HCT116 (cell line): ENCODE measurements around the gene DEFB114. TPM values are rescaled to one million over a fixed set of nuclear protein-coding genes. Genes with fewer than 3 reads are reported as not detected.

ENCODE experiments used
- ATAC-seq: fragments of 200-7000 bp; cut with Tn5 transposase; 2 replicates; pipeline ENCODE4 v1.9.1; 2020; ENCODE audit warnings: mild to moderate bottlenecking, moderate library complexity
- BruUV-seq: library from RNA; stranded (reverse); fragments of 400-500 nt; replicated peaks from 2 replicates; lab custom pipeline; 2021; lab: Mats Ljungman, UMichigan
- CTCF ChIA-PET: fragments of 300-600 bp; sonication (Branson Sonifier 250); formaldehyde crosslinking; loops from one replicate; lab custom pipeline; 2021; ENCODE audit warnings: antibody characterized with exemption; lab: Charles Lee
- POLR2A ChIA-PET: fragments of 300-600, 350-600 bp; sonication (Branson Sonifier 250); formaldehyde crosslinking; loops from one replicate; lab custom pipeline; 2021; ENCODE audit warnings: antibody characterized with exemption; lab: Charles Lee
- RAD21 ChIA-PET, 2 experiments: fragments of 300-600 bp; sonication (Branson Sonifier 250); formaldehyde crosslinking; loops; one replicate each; lab custom pipeline; 2023; ENCODE audit warnings: low total read pairs in 2 of 2; ENCODE audit not compliant: uncharacterized antibody in 2 of 2, unreplicated experiment in 2 of 2, low non-redundant PET in 1 of 2; lab: Charles Lee
- DNase-seq: peaks from one replicate; pipeline ENCODE4 v3.0.0-alpha.2; 2010; ENCODE audit warnings: low read depth, low spot score
- H2AFZ ChIP-seq: fragments of 200-600 bp; shearing (Covaris generic), sonication (generic); 2 replicates; pipeline ENCODE4 v1.6.1; 2017; ENCODE audit warnings: low read depth, mixed run types, mixed read lengths, antibody characterized with exemption, low read length; ENCODE audit not compliant: poor library complexity, severe bottlenecking
- H3K27ac ChIP-seq: 2 replicates; pipeline ENCODE4 v1.5.1; 2012; ENCODE audit warnings: low read depth, low read length
- H3K27me3 ChIP-seq: fragments of 200-600 bp; sonication (generic); 2 replicates; pipeline ENCODE4 v1.6.1; 2016; ENCODE audit warnings: mixed run types, low read length, mixed read lengths; ENCODE audit not compliant: insufficient read depth
- H3K36me3 ChIP-seq, 2 experiments: fragments of 200-500 bp in 1 of 2; fragments of 200-600 bp in 1 of 2; sonication (Bioruptor generic) in 1 of 2; sonication (generic) in 1 of 2; 2 replicates each; pipeline versions ENCODE4 v1.5.1 to v1.6.1; 2014 to 2016; ENCODE audit warnings: low read length in 2 of 2, inconsistent platforms in 1 of 2, mixed read lengths in 1 of 2, mixed run types in 1 of 2; ENCODE audit not compliant: insufficient read depth in 2 of 2, control insufficient read depth in 1 of 2
- H3K4me1 ChIP-seq, 2 experiments: fragments of 200-600 bp in 1 of 2; sonication (generic) in 1 of 2; 2 replicates each; pipeline versions ENCODE4 v1.5.1 to v1.6.1; 2012 to 2017; ENCODE audit warnings: low read length in 2 of 2, inconsistent platforms in 1 of 2, mild to moderate bottlenecking in 1 of 2, mixed read lengths in 1 of 2, mixed run types in 1 of 2, moderate library complexity in 1 of 2; ENCODE audit not compliant: insufficient read depth in 2 of 2, control insufficient read depth in 1 of 2
- H3K4me2 ChIP-seq: fragments of 200-600 bp; sonication (generic); 2 replicates; pipeline ENCODE4 v1.6.1; 2017; ENCODE audit warnings: mixed run types, low read length, mixed read lengths
- H3K4me3 ChIP-seq, 2 experiments: fragments of 200-600 bp in 1 of 2; sonication (generic) in 1 of 2; replicated peaks in 1 of 2; 2 replicates each; pipeline ENCODE4 v1.5.1; 2011 to 2016; ENCODE audit warnings: low read length in 2 of 2, control low read depth in 1 of 2, low read depth in 1 of 2, mild to moderate bottlenecking in 1 of 2, mixed read lengths in 1 of 2, mixed run types in 1 of 2
- H3K79me2 ChIP-seq: fragments of 200-600 bp; sonication (generic); 2 replicates; pipeline ENCODE4 v1.6.1; 2017; ENCODE audit warnings: mild to moderate bottlenecking, mixed run types, low read length, moderate library complexity, mixed read lengths; ENCODE audit not compliant: insufficient read depth
- H3K9ac ChIP-seq: fragments of 200-600 bp; sonication (generic); 2 replicates; pipeline ENCODE4 v1.6.1; 2016; ENCODE audit warnings: low read length, mixed read lengths
- H3K9me2 ChIP-seq: fragments of 200-600 bp; sonication (generic), shearing (Covaris generic); 2 replicates; pipeline ENCODE4 v1.6.1; 2017; ENCODE audit warnings: mixed run types, mild to moderate bottlenecking, moderate library complexity; ENCODE audit not compliant: insufficient read depth
- H3K9me3 ChIP-seq, 2 experiments: fragments of 200-500 bp in 1 of 2; fragments of 200-600 bp in 1 of 2; sonication (Bioruptor generic) in 1 of 2; sonication (generic) in 1 of 2; 2 replicates each; pipeline ENCODE4 v1.6.1; 2014 to 2017; ENCODE audit warnings: low read length in 2 of 2, mixed read lengths in 2 of 2, inconsistent platforms in 1 of 2, low read depth in 1 of 2, mild to moderate bottlenecking in 1 of 2, mixed run types in 1 of 2, moderate library complexity in 1 of 2; ENCODE audit not compliant: control insufficient read depth in 1 of 2, insufficient read depth in 1 of 2
- H4K20me1 ChIP-seq: fragments of 200-600 bp; sonication (generic), shearing (Covaris generic); 2 replicates; pipeline ENCODE4 v1.6.1; 2017; ENCODE audit warnings: mixed run types, mild to moderate bottlenecking, moderate library complexity; ENCODE audit not compliant: insufficient read depth
- CBX3 ChIP-seq: IDR thresholded peaks from 2 replicates; pipeline ENCODE4 v1.6.1; 2012; ENCODE audit warnings: low read depth
- EGR1 ChIP-seq: IDR thresholded peaks from 2 replicates; pipeline ENCODE4 v1.6.1; 2012; ENCODE audit warnings: low read depth
- ELF1 ChIP-seq: IDR thresholded peaks from 2 replicates; pipeline ENCODE4 v1.6.1; 2012; ENCODE audit warnings: low read depth, borderline replicate concordance
- EZH2 ChIP-seq: fragments of 200-600 bp; sonication (generic); IDR thresholded peaks from 2 replicates; pipeline ENCODE4 v1.6.1; 2017; ENCODE audit warnings: antibody characterized with exemption, mixed run types
- EZH2phosphoT487 ChIP-seq: fragments of 200-600 bp; IDR thresholded peaks from 2 replicates; pipeline ENCODE4 v1.6.1; 2018; ENCODE audit warnings: antibody characterized with exemption, borderline replicate concordance
- FOSL1 ChIP-seq: IDR thresholded peaks from 2 replicates; pipeline ENCODE4 v1.6.1; 2012; ENCODE audit warnings: low read depth
- JUND ChIP-seq: IDR thresholded peaks from 2 replicates; pipeline ENCODE4 v1.6.1; 2012
- POLR2A ChIP-seq: IDR thresholded peaks from 2 replicates; pipeline ENCODE4 v1.7.0; 2011; ENCODE audit warnings: borderline replicate concordance; ENCODE audit not compliant: insufficient read depth, insufficient read length; ENCODE audit errors: extremely low read depth
- POLR2AphosphoS5 ChIP-seq: IDR thresholded peaks from 2 replicates; pipeline ENCODE4 v1.6.1; 2011; ENCODE audit warnings: mild to moderate bottlenecking, low read depth, low read length, moderate library complexity
- RAD21 ChIP-seq: IDR thresholded peaks from 2 replicates; pipeline ENCODE4 v1.6.1; 2012; ENCODE audit warnings: low read depth, mild to moderate bottlenecking
- SIN3A ChIP-seq: IDR thresholded peaks from 2 replicates; pipeline ENCODE4 v1.6.1; 2012; ENCODE audit warnings: low read depth
- SP1 ChIP-seq: IDR thresholded peaks from 2 replicates; pipeline ENCODE4 v1.6.1; 2012; ENCODE audit warnings: low read depth
- SRF ChIP-seq: IDR thresholded peaks from 2 replicates; pipeline ENCODE4 v1.6.1; 2012; ENCODE audit warnings: low read depth
- YY1 ChIP-seq: IDR thresholded peaks from 2 replicates; pipeline ENCODE4 v1.6.1; 2011; ENCODE audit warnings: low read length, low read depth, moderate library complexity, mild to moderate bottlenecking; ENCODE audit not compliant: insufficient replicate concordance; ENCODE audit errors: extremely low read depth
- ZFX ChIP-seq: fragments of 450-650 bp; IDR thresholded peaks from 2 replicates; pipeline ENCODE4 v1.6.1; 2017
- ZNF274 ChIP-seq: fragments of 200-500 bp; sonication (Bioruptor generic); IDR thresholded peaks from 2 replicates; pipeline ENCODE4 v1.6.1; 2014; ENCODE audit warnings: mild to moderate bottlenecking, low read depth, low read length, inconsistent platforms
- intact Hi-C: fragments of 100-400 bp; cut with micrococcal nuclease; formaldehyde crosslinking; loops from 2 replicates; pipeline ENCODE4 v1.10.0; 2022
- total RNA-seq: library from RNA; stranded (reverse); gene quantifications from one replicate; pipeline ENCODE4 v1.2.1, GENCODE V29; 2021; ENCODE audit not compliant: unreplicated experiment
- TF ChIP-seq, protein P1 (sequence below): IDR thresholded peaks from 2 replicates; pipeline ENCODE4 v1.6.1; 2012
- TF ChIP-seq, protein P2 (sequence below): IDR thresholded peaks from 2 replicates; pipeline ENCODE4 v1.6.1; 2012
- TF ChIP-seq, protein P3 (sequence below): IDR thresholded peaks from 2 replicates; pipeline ENCODE4 v1.6.1; 2012; ENCODE audit warnings: low read depth
- TF ChIP-seq, protein P4 (sequence below), 3 experiments: fragments of 200-600 bp in 1 of 3; sonication (generic) in 1 of 3; IDR thresholded peaks in 2 of 3; conservative IDR thresholded peaks in 1 of 3; 2 replicates each; pipeline ENCODE4 v1.5.1; 2012 to 2017; ENCODE audit warnings: low read depth in 2 of 3, low read length in 2 of 3, antibody characterized with exemption in 1 of 3, borderline replicate concordance in 1 of 3, control low read depth in 1 of 3, mild to moderate bottlenecking in 1 of 3, mixed read lengths in 1 of 3, mixed run types in 1 of 3, moderate library complexity in 1 of 3; ENCODE audit not compliant: insufficient read depth in 1 of 3

The DEFB114 gene
- total RNA-seq, 1 experiment from 2014 or later: not detected

DNA sequence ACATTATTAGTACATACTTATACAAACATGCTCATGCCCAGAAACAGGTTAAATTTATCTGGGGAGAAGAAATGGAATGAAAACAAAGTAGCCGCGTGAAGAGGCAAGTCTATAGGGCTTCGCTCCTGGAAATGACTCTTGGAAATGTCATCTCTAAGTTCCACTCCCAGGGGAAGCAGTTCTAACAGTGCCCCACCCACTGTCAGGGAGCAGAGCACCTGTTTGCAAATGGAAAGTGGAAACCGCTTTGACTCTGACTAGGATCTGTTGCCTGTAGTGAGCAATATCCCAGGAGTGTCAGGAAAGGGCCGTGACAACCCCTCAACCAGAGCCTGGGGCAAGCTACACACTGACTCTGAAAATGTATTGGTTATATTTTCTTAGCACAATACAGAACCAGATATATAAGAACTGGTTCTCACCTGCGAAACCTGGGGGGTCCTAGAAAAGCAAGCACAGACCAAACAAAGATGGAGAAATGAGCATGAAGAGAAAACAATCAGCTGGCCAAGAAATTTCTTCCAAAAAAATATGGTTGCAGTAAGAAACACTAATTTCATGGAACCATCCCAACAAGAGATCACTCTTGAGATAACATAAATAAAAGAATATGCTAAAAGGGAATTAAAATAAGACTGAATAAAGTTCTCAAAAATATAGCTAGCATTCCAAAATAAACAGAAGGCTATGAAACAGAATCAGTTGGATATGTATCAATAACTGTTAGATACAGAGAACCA, 50.2 kb downstream of the DEFB114 start:
- Histone ChIP-seq H3K27ac (no peak overlapping the region), H3K4me2 (no peak overlapping the region), H4K20me1 (no peaks in the 10 kb centered on the region), H3K9me3 (no peaks in the 10 kb centered on the region), H3K79me2 (no peaks in the 10 kb centered on the region), H2AFZ (no peak overlapping the region), H3K4me3 (no peak overlapping the region), H3K9me2 (no peaks in the 10 kb centered on the region), H3K4me1 (no peaks in the 10 kb centered on the region), H3K9ac (no peak overlapping the region), H3K27me3 (no peaks in the 10 kb centered on the region), H3K36me3 (no peaks in the 10 kb centered on the region)
- intact Hi-C loops: no loop called here
- DNase-seq (no peak), ATAC-seq (no peak)
- BruUV-seq: no TSS peak
- TF ChIP-seq POLR2A (no peak), SIN3A (no peak), EZH2phosphoT487 (no peak), ELF1 (no peak), YY1 (no peak), EGR1 (no peak), EZH2 (no peak), POLR2AphosphoS5 (no peak), RAD21 (no peak), ZNF274 (no peak), SP1 (no peak), ZFX (no peak), CBX3 (no peak), FOSL1 (no peak), JUND (no peak), SRF (no peak)
- TF ChIP-seq, protein P1, sequence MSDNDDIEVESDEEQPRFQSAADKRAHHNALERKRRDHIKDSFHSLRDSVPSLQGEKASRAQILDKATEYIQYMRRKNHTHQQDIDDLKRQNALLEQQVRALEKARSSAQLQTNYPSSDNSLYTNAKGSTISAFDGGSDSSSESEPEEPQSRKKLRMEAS: no peak
- TF ChIP-seq, protein P2, sequence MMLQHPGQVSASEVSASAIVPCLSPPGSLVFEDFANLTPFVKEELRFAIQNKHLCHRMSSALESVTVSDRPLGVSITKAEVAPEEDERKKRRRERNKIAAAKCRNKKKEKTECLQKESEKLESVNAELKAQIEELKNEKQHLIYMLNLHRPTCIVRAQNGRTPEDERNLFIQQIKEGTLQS: no peak
- TF ChIP-seq, protein P3, sequence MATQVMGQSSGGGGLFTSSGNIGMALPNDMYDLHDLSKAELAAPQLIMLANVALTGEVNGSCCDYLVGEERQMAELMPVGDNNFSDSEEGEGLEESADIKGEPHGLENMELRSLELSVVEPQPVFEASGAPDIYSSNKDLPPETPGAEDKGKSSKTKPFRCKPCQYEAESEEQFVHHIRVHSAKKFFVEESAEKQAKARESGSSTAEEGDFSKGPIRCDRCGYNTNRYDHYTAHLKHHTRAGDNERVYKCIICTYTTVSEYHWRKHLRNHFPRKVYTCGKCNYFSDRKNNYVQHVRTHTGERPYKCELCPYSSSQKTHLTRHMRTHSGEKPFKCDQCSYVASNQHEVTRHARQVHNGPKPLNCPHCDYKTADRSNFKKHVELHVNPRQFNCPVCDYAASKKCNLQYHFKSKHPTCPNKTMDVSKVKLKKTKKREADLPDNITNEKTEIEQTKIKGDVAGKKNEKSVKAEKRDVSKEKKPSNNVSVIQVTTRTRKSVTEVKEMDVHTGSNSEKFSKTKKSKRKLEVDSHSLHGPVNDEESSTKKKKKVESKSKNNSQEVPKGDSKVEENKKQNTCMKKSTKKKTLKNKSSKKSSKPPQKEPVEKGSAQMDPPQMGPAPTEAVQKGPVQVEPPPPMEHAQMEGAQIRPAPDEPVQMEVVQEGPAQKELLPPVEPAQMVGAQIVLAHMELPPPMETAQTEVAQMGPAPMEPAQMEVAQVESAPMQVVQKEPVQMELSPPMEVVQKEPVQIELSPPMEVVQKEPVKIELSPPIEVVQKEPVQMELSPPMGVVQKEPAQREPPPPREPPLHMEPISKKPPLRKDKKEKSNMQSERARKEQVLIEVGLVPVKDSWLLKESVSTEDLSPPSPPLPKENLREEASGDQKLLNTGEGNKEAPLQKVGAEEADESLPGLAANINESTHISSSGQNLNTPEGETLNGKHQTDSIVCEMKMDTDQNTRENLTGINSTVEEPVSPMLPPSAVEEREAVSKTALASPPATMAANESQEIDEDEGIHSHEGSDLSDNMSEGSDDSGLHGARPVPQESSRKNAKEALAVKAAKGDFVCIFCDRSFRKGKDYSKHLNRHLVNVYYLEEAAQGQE: no peak
- TF ChIP-seq, protein P4, sequence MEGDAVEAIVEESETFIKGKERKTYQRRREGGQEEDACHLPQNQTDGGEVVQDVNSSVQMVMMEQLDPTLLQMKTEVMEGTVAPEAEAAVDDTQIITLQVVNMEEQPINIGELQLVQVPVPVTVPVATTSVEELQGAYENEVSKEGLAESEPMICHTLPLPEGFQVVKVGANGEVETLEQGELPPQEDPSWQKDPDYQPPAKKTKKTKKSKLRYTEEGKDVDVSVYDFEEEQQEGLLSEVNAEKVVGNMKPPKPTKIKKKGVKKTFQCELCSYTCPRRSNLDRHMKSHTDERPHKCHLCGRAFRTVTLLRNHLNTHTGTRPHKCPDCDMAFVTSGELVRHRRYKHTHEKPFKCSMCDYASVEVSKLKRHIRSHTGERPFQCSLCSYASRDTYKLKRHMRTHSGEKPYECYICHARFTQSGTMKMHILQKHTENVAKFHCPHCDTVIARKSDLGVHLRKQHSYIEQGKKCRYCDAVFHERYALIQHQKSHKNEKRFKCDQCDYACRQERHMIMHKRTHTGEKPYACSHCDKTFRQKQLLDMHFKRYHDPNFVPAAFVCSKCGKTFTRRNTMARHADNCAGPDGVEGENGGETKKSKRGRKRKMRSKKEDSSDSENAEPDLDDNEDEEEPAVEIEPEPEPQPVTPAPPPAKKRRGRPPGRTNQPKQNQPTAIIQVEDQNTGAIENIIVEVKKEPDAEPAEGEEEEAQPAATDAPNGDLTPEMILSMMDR (IDR thresholded peaks at IDR 0.05 in 2 of 3, conservative IDR thresholded peaks at IDR 0.05 in 1 of 3; ENCODE audit: borderline replicate concordance in 1 of 3, insufficient read depth in 1 of 3, low read depth in 2 of 3, low read length in 2 of 3): no peak
- CTCF ChIA-PET: no interaction called here
- POLR2A ChIA-PET: no interaction called here
- RAD21 ChIA-PET: no interaction called here
